Gastroesophageal sphincter (tissue), 4 donors: Measurements from ENCODE around the gene NFKBIA. TPM values are rescaled to one million over a fixed set of nuclear protein-coding genes. Genes with fewer than 3 reads are reported as not detected.

Experiments used
- ATAC-seq: fragments of 150-250 bp; one replicate; pipeline ENCODE4 v1.9.1; 2016; ENCODE audit warnings: mild to moderate bottlenecking, moderate library complexity
- H3K27ac ChIP-seq, 4 donors: fragments of 200-600 bp; sonication (generic) in 3 of 4; 1 replicate in 3 of 4; 2 replicates in 1 of 4; pipeline ENCODE4 v1.5.1; 2016 to 2019
- H3K27me3 ChIP-seq: fragments of 200-600 bp; sonication (generic); one replicate; pipeline ENCODE4 v1.5.1; 2019
- H3K36me3 ChIP-seq, 2 donors: fragments of 200-600 bp; sonication (generic); one replicate each; pipeline ENCODE4 v1.5.1; 2019; ENCODE audit warnings: control low read depth in 1 of 2
- H3K4me1 ChIP-seq, 3 donors: fragments of 200-600 bp; sonication (generic); 1 replicate in 2 of 3; 2 replicates in 1 of 3; pipeline ENCODE4 v1.5.1; 2016 to 2019; ENCODE audit warnings: control low read depth in 2 of 3
- H3K4me3 ChIP-seq, 2 donors: fragments of 200-600 bp; sonication (generic); one replicate each; pipeline ENCODE4 v1.5.1; 2019; ENCODE audit warnings: mild to moderate bottlenecking in 1 of 2, moderate library complexity in 1 of 2
- H3K9me3 ChIP-seq, 3 donors: fragments of 200-600 bp; sonication (generic); one replicate each; pipeline ENCODE4 v1.5.1; 2017 to 2019; ENCODE audit warnings: control low read depth in 2 of 3
- CTCF ChIP-seq, 4 experiments: fragments of 200-600 bp in 2 of 4; fragments of 450-650 bp in 2 of 4; sonication (generic) in 1 of 4; IDR thresholded peaks; one replicate each; pipeline ENCODE4 v1.5.1; 2017 to 2019; ENCODE audit warnings: antibody characterized with exemption in 4 of 4, mild to moderate bottlenecking in 2 of 4, moderate library complexity in 2 of 4
- EP300 ChIP-seq: sonication (generic); formaldehyde crosslinking; IDR thresholded peaks from one replicate; pipeline ENCODE4 v1.6.1; 2017; ENCODE audit warnings: antibody characterized with exemption, mild to moderate bottlenecking
- POLR2A ChIP-seq, 2 donors: fragments of 450-650 bp; IDR thresholded peaks; one replicate each; pipeline ENCODE4 v1.6.1; 2017; ENCODE audit warnings: antibody characterized with exemption in 2 of 2, mild to moderate bottlenecking in 2 of 2, moderate library complexity in 1 of 2
- POLR2AphosphoS5 ChIP-seq: sonication (generic); formaldehyde crosslinking; IDR thresholded peaks from one replicate; pipeline ENCODE4 v1.6.1; 2017; ENCODE audit warnings: antibody characterized with exemption
- WGBS, 2 donors: methylation state at CpG; one replicate each; pipeline ENCODE4 v1.1.5; 2018; ENCODE audit warnings: low coverage in 1 of 2; 5-methylcytosine and 5-hydroxymethylcytosine counted together
- total RNA-seq, 4 donors: library from RNA; depleted of rRNA; stranded (reverse); fragments of >200 nt; gene quantifications; one replicate each; pipeline ENCODE4 v1.1.0, GENCODE V29; 2016

NFKBIA gene
- total RNA-seq, 4 donors from 2014 or later = 285 to 493 (median 341) TPM

- Histone ChIP-seq H3K4me1 (peaks cover 4 to 40% (median 17%) of the 10 kb centered on the region in 3 donors), H3K36me3 (peaks cover 8 to 32% of the 10 kb centered on the region in 2 donors), H3K27ac (peak overlapping the region; percentile 99 to 100 (median 100)), H3K9me3 (no peaks in the 10 kb centered on the region), H3K4me3 (peak overlapping the region; percentile 97 to 98), H3K27me3 (no peaks in the 10 kb centered on the region)
- 18 to 23% methylated on average over 5 to 9 of the region's 14 CpGs for WGBS, 2 donors
- ATAC-seq = no peak
- no peak for TF ChIP-seq EP300
- no peak for TF ChIP-seq POLR2A (IDR thresholded peaks at IDR 0.05)
- no peak for TF ChIP-seq CTCF (IDR thresholded peaks at IDR 0.05)
- TF ChIP-seq POLR2AphosphoS5 = no peak
Observed at GRCh38 chr14:35405304-35405996, 901 bp upstream of the NFKBIA start.

GRCh38 chr14:35403603-35404448, 723 bp downstream of the NFKBIA start:
- ATAC-seq = peak; percentile 87
- Histone ChIP-seq H3K36me3 (peaks cover 8 to 49% of the 10 kb centered on the region in 2 donors), H3K27me3 (no peaks in the 10 kb centered on the region), H3K4me1 (peaks cover 4 to 56% (median 30%) of the 10 kb centered on the region in 3 donors), H3K9me3 (no peaks in the 10 kb centered on the region), H3K4me3 (peak overlapping the region; percentile 97 to 98), H3K27ac (peak overlapping the region; percentile 99 to 100 (median 100))
- peak in 3 of 4 experiments; percentile 12 to 20 (median 16) for TF ChIP-seq CTCF (IDR thresholded peaks at IDR 0.05)
- no peak for TF ChIP-seq POLR2A (IDR thresholded peaks at IDR 0.05)
- TF ChIP-seq POLR2AphosphoS5 = peak; percentile 96
- peak; percentile 86 for TF ChIP-seq EP300
- 0% methylated on average over 1 to 3 of the region's 81 CpGs for WGBS, 2 donors

GRCh38 chr14:35403114-35403602, 1.4 kb downstream of the NFKBIA start:
- 0% methylated on average over 2 of the region's 8 CpGs; no CpG with 5 or more reads in 1 of the 2 donors for WGBS, 2 donors
- H3K9me3 ChIP-seq = no peaks in the 10 kb centered on the region
- H3K27me3 ChIP-seq = no peaks in the 10 kb centered on the region
- H3K36me3 ChIP-seq = peaks cover 8 to 49% of the 10 kb centered on the region in 2 donors
- ATAC-seq = no peak
- peaks cover 4 to 63% (median 34%) of the 10 kb centered on the region in 3 donors for H3K4me1 ChIP-seq
- TF ChIP-seq CTCF (IDR thresholded peaks at IDR 0.05) = no peak
- peak; percentile 25 for TF ChIP-seq POLR2AphosphoS5
- TF ChIP-seq EP300 = no peak
- peak overlapping the region; percentile 97 to 98 for H3K4me3 ChIP-seq
- peak overlapping the region; percentile 91 to 100 (median 100) for H3K27ac ChIP-seq

- peaks cover 8 to 52% of the 10 kb centered on the region in 2 donors for H3K36me3 ChIP-seq
- peak overlapping the region; percentile 91 to 100 (median 100) for H3K27ac ChIP-seq
- 4 to 13% methylated on average over 8 of the region's 14 CpGs for WGBS, 2 donors
- H3K4me3 ChIP-seq = peak overlapping the region; percentile 97 to 98
- H3K4me1 ChIP-seq = peaks cover 4 to 66% (median 34%) of the 10 kb centered on the region in 3 donors
- TF ChIP-seq CTCF (IDR thresholded peaks at IDR 0.05) (no peak), POLR2A (IDR thresholded peaks at IDR 0.05) (peak in 1 of 2 donors; percentile 10)
- ATAC-seq = no peak
- no peaks in the 10 kb centered on the region for H3K27me3 ChIP-seq
- no peaks in the 10 kb centered on the region for H3K9me3 ChIP-seq
Observed at GRCh38 chr14:35402323-35403113, 2.0 kb downstream of the NFKBIA start.
